Activated CD4-positive, alpha-beta T cell treated with anti-CD3 and anti-CD28 coated beads, Interleukin-2, amount 10 ng/mL, durations not matched to agents 7 days and 5 days (primary cell): ENCODE results near the gene PRAMEF15. TPM values are rescaled to one million over a fixed set of nuclear protein-coding genes. Genes with fewer than 3 reads are reported as not detected.
"Not testable (repeated sequence)": the region's sequence is repeated elsewhere in the genome, so short reads cannot be mapped to it uniquely, and the experiment has no call there.

Experiments
- CTCF ChIA-PET: fragments of 350-600 bp; sonication (Branson Sonifier 250); formaldehyde crosslinking; loops from one replicate; lab custom pipeline; 2021; ENCODE audit warnings: antibody characterized with exemption; lab: Charles Lee
- POLR2A ChIA-PET: fragments of 350-600 bp; sonication (Branson Sonifier 250); formaldehyde crosslinking; loops from one replicate; lab custom pipeline; 2021; ENCODE audit warnings: antibody characterized with exemption; lab: Charles Lee
- DNase-seq: peaks from one replicate; pipeline ENCODE4 v3.0.0-alpha.2; 2020
- H3K27ac Mint-ChIP-seq: one replicate; pipeline ENCODE4 v1.8.0; 2021; ENCODE audit warnings: mild to moderate bottlenecking, moderate library complexity, mixed read lengths
- H3K27me3 Mint-ChIP-seq: one replicate; pipeline ENCODE4 v1.8.0; 2021; ENCODE audit warnings: mixed read lengths
- H3K36me3 Mint-ChIP-seq: one replicate; pipeline ENCODE4 v1.8.0; 2021; ENCODE audit warnings: low read depth, mixed read lengths
- H3K4me1 Mint-ChIP-seq: one replicate; pipeline ENCODE4 v1.8.0; 2021; ENCODE audit warnings: mixed read lengths
- H3K4me3 Mint-ChIP-seq: one replicate; pipeline ENCODE4 v1.8.0; 2021; ENCODE audit warnings: mild to moderate bottlenecking, moderate library complexity, mixed read lengths
- H3K9me3 Mint-ChIP-seq: one replicate; pipeline ENCODE4 v1.8.0; 2021; ENCODE audit warnings: mixed read lengths
- total RNA-seq, 2 experiments: library from RNA; stranded (reverse); gene quantifications; one replicate each; pipeline ENCODE4 v1.2.3, GENCODE V29; 2021

The PRAMEF15 gene
- total RNA-seq, 2 experiments from 2014 or later: not detected

DNA sequence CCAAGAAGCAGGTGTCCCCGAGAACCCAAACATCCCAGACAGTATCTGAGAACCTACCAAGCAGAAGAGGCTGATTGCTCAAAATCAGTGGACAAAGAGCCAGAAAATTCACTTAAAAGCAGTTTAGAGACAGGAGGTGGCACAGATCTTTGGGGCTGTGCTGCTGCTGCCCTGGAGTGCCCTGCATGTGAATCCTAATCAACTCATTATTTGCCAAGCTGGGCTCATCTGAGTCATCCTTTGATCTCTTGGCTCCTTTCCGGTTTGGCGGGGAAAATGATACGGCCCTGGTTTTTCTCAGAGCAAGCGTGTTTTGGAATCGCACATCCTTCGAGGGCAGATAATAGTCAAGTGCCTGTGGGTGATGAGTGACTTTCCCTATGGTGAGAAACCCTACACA, 47.0 kb downstream of the PRAMEF15 start:
- H3K36me3 Mint-ChIP-seq, DNase-seq, H3K27ac Mint-ChIP-seq, H3K4me1 Mint-ChIP-seq, H3K9me3 Mint-ChIP-seq, POLR2A ChIA-PET, H3K27me3 Mint-ChIP-seq, CTCF ChIA-PET, H3K4me3 Mint-ChIP-seq: not testable (repeated sequence)

DNA sequence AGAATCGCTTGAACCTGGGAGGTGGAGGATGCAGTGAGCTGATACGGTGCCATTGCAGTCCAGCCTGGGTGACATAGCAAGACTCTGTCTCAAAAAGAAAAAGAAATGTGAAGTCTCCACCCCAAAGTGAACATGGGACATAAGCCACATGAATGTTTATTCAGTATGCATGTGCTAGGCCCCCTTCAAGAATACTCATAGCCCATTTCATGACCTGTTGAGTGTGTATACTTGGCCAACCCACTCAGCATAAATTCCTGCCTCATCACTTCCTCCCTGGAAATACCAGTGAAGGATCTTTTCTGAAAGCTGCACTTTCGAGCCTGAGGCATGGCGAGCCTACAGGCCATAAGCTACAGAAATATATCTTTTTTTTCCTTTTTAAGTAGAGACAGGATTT, 49.5 kb downstream of the PRAMEF15 start:
- H3K27ac Mint-ChIP-seq, H3K4me3 Mint-ChIP-seq, POLR2A ChIA-PET, H3K9me3 Mint-ChIP-seq, DNase-seq, H3K27me3 Mint-ChIP-seq, H3K4me1 Mint-ChIP-seq, CTCF ChIA-PET, H3K36me3 Mint-ChIP-seq: not testable (repeated sequence)

DNA sequence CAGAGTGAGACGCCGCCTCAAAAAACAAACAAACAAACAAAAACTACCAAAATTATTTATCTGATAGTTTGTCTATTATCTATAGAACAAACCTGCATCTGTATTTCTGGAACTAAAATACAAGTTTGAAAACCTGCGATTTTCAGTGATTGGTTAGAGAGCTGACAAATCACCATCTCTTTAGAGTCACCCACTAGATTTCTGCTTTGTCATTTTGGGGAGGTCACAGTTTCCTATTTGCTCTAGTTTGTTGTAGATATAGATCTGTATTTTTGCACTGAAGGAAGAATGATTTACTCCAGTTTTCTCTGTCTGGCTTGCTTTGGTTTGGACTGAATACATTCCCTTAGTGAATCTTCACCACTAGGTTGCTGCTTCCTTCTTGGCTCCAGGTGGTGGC, 51.2 kb downstream of the PRAMEF15 start:
- H3K36me3 Mint-ChIP-seq, DNase-seq, CTCF ChIA-PET, POLR2A ChIA-PET, H3K27me3 Mint-ChIP-seq, H3K27ac Mint-ChIP-seq, H3K4me3 Mint-ChIP-seq, H3K4me1 Mint-ChIP-seq, H3K9me3 Mint-ChIP-seq: not testable (repeated sequence)

GRCh38 chr1:13368544-13368943, 53.2 kb downstream of the PRAMEF15 start:
- DNase-seq: peak; percentile 22
- H3K4me3 Mint-ChIP-seq, H3K36me3 Mint-ChIP-seq, CTCF ChIA-PET, H3K9me3 Mint-ChIP-seq, POLR2A ChIA-PET, H3K27ac Mint-ChIP-seq, H3K4me1 Mint-ChIP-seq, H3K27me3 Mint-ChIP-seq: not testable (repeated sequence)

Other genes starting within 250 kb of the PRAMEF15 start
- not detected for gene PRAMEF25, start 244.8 kb upstream of the PRAMEF15 start, total RNA-seq
- gene HNRNPCL2, start 198.7 kb upstream of the PRAMEF15 start, total RNA-seq: not detected
- not detected for gene PRAMEF26, start 159.6 kb upstream of the PRAMEF15 start, total RNA-seq
- gene HNRNPCL4, start 149.9 kb upstream of the PRAMEF15 start, total RNA-seq: not detected
- gene PRAMEF9, start 143.7 kb upstream of the PRAMEF15 start, total RNA-seq: not detected
- not detected for gene PRAMEF13, start 114.2 kb upstream of the PRAMEF15 start, total RNA-seq
- gene PRAMEF18, start 89.4 kb upstream of the PRAMEF15 start, total RNA-seq: not detected
- not detected for gene PRAMEF5, start 61.4 kb upstream of the PRAMEF15 start, total RNA-seq
- gene PRAMEF8, start 30.4 kb upstream of the PRAMEF15 start, total RNA-seq: not detected
- gene PRAMEF33, start 12.0 kb upstream of the PRAMEF15 start, total RNA-seq: not detected
- not detected for gene PRAMEF14, start 31.6 kb downstream of the PRAMEF15 start, total RNA-seq
- gene PRAMEF19, start 56.4 kb downstream of the PRAMEF15 start, total RNA-seq: not detected
- not detected for gene PRAMEF17, start 74.1 kb downstream of the PRAMEF15 start, total RNA-seq
- not detected for gene PRAMEF20, start 94.9 kb downstream of the PRAMEF15 start, total RNA-seq
- gene LRRC38, start 198.4 kb downstream of the PRAMEF15 start, total RNA-seq: not detected